Measurements from ENCODE around the gene FHOD3. TPM values are rescaled to one million over a fixed set of nuclear protein-coding genes. Genes with fewer than 3 reads are reported as not detected.

The FHOD3 gene
- total and polyA plus RNA-seq, 9 of the 15 experiments (the other 6 are each of a cell fraction or from before 2014, with no cell fraction given), result 0.11 TPM; not detected in 8

DNA sequence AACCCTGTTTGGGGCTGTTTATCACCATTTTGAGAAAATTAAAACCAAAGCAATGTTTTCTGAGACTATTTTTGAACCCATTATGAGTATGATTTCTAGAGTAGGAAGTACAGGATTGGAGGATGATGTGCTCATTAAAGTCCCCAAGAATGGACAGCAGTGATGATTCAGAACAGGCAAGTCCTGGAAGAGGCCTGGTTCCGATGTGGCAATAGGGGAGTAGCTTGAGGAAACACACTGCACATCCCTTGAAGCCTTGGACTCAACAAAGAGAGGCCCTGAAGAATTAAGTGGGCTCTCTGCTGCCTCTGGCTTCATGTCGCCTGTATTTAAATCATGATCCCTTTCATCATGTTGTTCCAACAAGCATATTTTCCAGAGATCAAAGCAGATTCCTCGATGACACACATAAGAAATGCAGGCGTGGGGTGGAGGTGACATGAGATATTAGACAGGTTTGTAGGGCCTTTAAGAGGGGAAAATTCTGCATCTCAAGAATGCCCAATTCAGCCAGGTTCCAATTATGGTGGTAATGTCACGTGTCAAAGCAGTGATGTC is 242.2 kb downstream of the FHOD3 start:
- ChIA-PET POLR2A (no interaction called here), CTCF (ENCODE audit: low intra/inter-chr PET ratio) (no interaction called here)
- no peaks in the 10 kb centered on the region for H3K9me1 ChIP-seq (ENCODE audit: control insufficient read depth, insufficient read depth, low read length)
- H3K36me3 ChIP-seq (ENCODE audit: control insufficient read depth, insufficient read depth, low read length), result no peaks in the 10 kb centered on the region
- no peaks in the 10 kb centered on the region for H3K79me2 ChIP-seq (ENCODE audit: control insufficient read depth, insufficient read depth, low read length)
- intact Hi-C loops (cut with micrococcal nuclease) (no loop called here), in situ Hi-C loops (cut with MboI) (no loop called here)
- WGBS (ENCODE audit: insufficient coverage, low coverage, missing lambda C conversion rate), result 2% methylated on average over 5 of the region's 5 CpGs
- DNase-seq (ENCODE audit: extremely low read depth in 1 of 4, low spot score in 3 of 4), result no peak
- H3K9ac ChIP-seq (ENCODE audit: insufficient read depth in 1 of 2, low read depth in 2 of 2, low read length in 2 of 2), result no peak overlapping the region
- H3K27me3 ChIP-seq (ENCODE audit: control insufficient read depth in 2 of 2, insufficient read depth in 2 of 2, low read length in 2 of 2), result peaks cover 3 to 6% of the 10 kb centered on the region in 2 experiments; a peak in 1 of 5 replicates
- no peaks in the 10 kb centered on the region for H4K20me1 ChIP-seq (replicated peaks; ENCODE audit: control insufficient read depth, insufficient read depth, low read length)
- H3K4me1 ChIP-seq (replicated peaks in 1 of 2; ENCODE audit: control insufficient read depth in 2 of 2, insufficient read depth in 2 of 2, low read length in 2 of 2), result no peaks in the 10 kb centered on the region
- no peak for FAIRE-seq
- H3K4me3 ChIP-seq, result no peak overlapping the region
- no peak overlapping the region for H2AFZ ChIP-seq (ENCODE audit: low read depth, low read length)
- H3K4me2 ChIP-seq (ENCODE audit: insufficient read depth, low read length), result no peak overlapping the region
- H3K27ac ChIP-seq (ENCODE audit: extremely low read depth, low read depth, low read length), result no peak overlapping the region
- no TSS peak for BruUV-seq (replicated peaks)
- ATAC-seq, result no peak
- no peak for TF ChIP-seq SETDB1 (IDR thresholded peaks at IDR 0.05; ENCODE audit: low read length)
- H3K9me3 ChIP-seq (replicated peaks; ENCODE audit: control insufficient read depth, insufficient read depth, low read depth, low read length), result no peaks in the 10 kb centered on the region

DNA sequence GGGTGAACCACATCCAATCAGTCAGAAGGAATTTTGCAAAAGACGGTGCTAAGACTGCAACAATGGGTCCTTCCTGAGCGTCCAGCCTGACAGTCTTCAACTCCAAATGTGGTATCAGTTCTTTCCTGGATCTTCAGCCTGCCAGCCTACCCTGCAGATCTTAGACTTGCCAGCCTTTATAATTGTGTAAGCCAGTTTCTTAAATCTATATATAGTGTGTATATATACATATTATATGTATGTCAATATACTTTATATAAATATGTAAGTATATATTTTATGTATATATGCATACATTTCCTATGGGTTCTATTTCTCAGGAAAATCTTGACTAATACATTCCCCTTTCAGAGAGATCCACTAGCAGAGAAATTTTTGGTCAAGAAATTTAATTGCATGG is 245.5 kb downstream of the FHOD3 start:
- FAIRE-seq, result no peak

More for the DNA sequence above, 245.5 kb downstream of the FHOD3 start:
- Histone ChIP-seq H3K9me1 (ENCODE audit: control insufficient read depth, insufficient read depth, low read length) (no peaks in the 10 kb centered on the region), H3K4me2 (ENCODE audit: insufficient read depth, low read length) (no peak overlapping the region), H3K4me3 (no peak overlapping the region), H2AFZ (ENCODE audit: low read depth, low read length) (no peak overlapping the region), H3K27ac (ENCODE audit: extremely low read depth, low read depth, low read length) (no peak overlapping the region), H3K36me3 (ENCODE audit: control insufficient read depth, insufficient read depth, low read length) (no peaks in the 10 kb centered on the region), H3K9ac (ENCODE audit: insufficient read depth in 1 of 2, low read depth in 2 of 2, low read length in 2 of 2) (no peak overlapping the region), H3K27me3 (ENCODE audit: control insufficient read depth in 2 of 2, insufficient read depth in 2 of 2, low read length in 2 of 2) (peaks cover 12 to 22% of the 10 kb centered on the region in 2 experiments; a peak in 4 of 5 replicates), H3K4me1 (replicated peaks in 1 of 2; ENCODE audit: control insufficient read depth in 2 of 2, insufficient read depth in 2 of 2, low read length in 2 of 2) (no peaks in the 10 kb centered on the region), H3K9me3 (replicated peaks; ENCODE audit: control insufficient read depth, insufficient read depth, low read depth, low read length) (no peaks in the 10 kb centered on the region), H3K79me2 (ENCODE audit: control insufficient read depth, insufficient read depth, low read length) (no peaks in the 10 kb centered on the region), H4K20me1 (replicated peaks; ENCODE audit: control insufficient read depth, insufficient read depth, low read length) (no peaks in the 10 kb centered on the region)
- DNase-seq (ENCODE audit: extremely low read depth in 1 of 4, low spot score in 3 of 4) (no peak), ATAC-seq (no peak)
- intact Hi-C loops (cut with micrococcal nuclease), result no loop called here
- no TSS peak for BruUV-seq (replicated peaks)
- CTCF ChIA-PET (ENCODE audit: low intra/inter-chr PET ratio), result no interaction called here
- TF ChIP-seq DACH1 (IDR thresholded peaks at IDR 0.05; ENCODE audit: partially characterized antibody) (no peak), BRF1 (IDR thresholded peaks at IDR 0.05; ENCODE audit: borderline replicate concordance, extremely low read depth, insufficient read length) (no peak)
- TF ChIP-seq, protein P1, sequence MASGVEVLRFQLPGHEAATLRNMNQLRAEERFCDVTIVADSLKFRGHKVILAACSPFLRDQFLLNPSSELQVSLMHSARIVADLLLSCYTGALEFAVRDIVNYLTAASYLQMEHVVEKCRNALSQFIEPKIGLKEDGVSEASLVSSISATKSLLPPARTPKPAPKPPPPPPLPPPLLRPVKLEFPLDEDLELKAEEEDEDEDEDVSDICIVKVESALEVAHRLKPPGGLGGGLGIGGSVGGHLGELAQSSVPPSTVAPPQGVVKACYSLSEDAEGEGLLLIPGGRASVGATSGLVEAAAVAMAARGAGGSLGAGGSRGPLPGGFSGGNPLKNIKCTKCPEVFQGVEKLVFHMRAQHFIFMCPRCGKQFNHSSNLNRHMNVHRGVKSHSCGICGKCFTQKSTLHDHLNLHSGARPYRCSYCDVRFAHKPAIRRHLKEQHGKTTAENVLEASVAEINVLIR (CRISPR knock-in tag; IDR thresholded peaks at IDR 0.05), result no peak
- in situ Hi-C loops (cut with MboI), result no loop called here
- 3% methylated on average over 2 of the region's 2 CpGs for WGBS (ENCODE audit: insufficient coverage, low coverage, missing lambda C conversion rate)
- POLR2A ChIA-PET, result no interaction called here

Measured in K562 (cell line).